ENCODE data around the gene PSMD11.

PSMD11 gene

DNA sequence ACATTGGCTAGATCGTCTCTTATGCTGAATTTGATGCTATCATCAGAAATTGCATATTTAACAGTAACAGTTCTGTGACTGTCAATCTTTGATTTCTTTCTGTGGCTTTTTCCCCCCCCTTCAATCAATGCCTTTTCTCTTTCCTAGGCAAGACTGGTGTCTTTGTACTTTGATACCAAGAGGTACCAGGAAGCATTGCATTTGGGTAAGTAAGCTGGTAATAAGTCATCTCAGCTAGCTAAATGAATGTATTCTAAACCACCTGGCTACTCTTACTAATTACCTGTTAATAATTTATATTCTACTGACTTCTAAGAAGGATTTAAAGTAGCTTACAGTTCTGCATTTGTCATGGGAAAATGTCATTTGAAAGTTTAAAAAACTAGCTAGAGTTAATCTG is 20.1 kb downstream of the PSMD11 start:
- H3K27ac ChIP-seq, result no peak overlapping the region
- TF ChIP-seq ZFX (IDR thresholded peaks at IDR 0.05), result no peak; the same call in 1 of the 2 replicates
- TF ChIP-seq, protein P1, sequence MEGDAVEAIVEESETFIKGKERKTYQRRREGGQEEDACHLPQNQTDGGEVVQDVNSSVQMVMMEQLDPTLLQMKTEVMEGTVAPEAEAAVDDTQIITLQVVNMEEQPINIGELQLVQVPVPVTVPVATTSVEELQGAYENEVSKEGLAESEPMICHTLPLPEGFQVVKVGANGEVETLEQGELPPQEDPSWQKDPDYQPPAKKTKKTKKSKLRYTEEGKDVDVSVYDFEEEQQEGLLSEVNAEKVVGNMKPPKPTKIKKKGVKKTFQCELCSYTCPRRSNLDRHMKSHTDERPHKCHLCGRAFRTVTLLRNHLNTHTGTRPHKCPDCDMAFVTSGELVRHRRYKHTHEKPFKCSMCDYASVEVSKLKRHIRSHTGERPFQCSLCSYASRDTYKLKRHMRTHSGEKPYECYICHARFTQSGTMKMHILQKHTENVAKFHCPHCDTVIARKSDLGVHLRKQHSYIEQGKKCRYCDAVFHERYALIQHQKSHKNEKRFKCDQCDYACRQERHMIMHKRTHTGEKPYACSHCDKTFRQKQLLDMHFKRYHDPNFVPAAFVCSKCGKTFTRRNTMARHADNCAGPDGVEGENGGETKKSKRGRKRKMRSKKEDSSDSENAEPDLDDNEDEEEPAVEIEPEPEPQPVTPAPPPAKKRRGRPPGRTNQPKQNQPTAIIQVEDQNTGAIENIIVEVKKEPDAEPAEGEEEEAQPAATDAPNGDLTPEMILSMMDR (conservative IDR thresholded peaks at IDR 0.05), result no peak

DNA sequence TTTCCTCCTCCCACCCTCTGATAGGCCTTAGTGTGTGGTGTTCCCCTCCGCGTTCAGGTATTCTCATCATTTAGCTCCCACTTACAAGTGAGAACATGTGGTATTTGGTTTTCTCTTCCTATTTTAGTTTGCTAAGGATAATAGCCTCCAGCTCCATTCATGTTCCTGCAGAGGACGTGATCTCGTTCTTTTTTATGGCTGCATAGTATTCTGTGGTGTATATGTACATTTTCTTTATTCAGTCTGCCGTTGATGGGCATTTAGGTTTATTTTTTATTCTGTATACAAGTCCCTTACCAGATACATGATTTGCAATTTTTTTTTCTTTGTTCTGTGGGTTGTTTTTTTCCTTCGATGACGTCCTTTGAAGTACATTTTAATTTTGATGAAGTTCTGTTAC is 23.6 kb downstream of the PSMD11 start:
- TF ChIP-seq, protein P1 (conservative IDR thresholded peaks at IDR 0.05), result no peak
- no peak for TF ChIP-seq ZFX (IDR thresholded peaks at IDR 0.05)
- no peak overlapping the region for H3K27ac ChIP-seq

DNA sequence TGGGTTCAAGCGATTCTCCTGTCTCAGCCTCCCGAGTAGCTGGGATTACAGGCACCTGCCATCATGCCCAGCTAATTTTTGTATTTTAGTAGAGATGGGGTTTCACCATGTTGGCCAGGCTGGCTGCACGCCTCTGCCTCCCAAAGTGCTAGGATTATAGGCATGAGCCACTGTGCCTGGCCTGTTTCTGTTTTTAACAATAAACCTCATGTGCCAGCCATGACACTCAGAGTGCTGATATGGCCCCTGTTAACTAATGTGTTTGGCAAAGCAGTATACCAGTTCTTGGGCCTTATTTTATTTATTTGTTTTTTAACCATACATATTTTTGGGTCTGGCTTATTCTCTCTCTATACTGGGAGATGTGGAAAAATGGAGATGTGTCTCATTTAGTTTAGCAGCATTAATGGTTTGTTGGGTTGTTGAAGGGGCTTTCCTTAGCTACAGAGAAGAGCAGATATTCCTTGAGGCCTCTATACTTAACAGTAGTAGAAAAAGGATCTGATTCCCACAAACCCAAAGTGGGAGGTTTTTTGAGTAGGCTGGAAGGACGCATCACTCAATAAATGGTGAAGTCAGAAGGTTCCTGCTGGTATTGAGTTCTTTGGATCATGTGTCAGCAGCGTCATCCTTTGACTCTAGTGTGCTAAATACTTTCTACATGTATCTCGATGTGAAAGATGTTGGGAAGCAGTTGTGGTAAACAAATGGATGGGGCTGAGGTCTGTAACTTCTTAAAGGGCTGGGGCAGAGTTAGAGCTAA is 26.3 kb downstream of the PSMD11 start:
- TF ChIP-seq ZFX (IDR thresholded peaks at IDR 0.05), result no peak
- TF ChIP-seq, protein P1 (conservative IDR thresholded peaks at IDR 0.05), result no peak
- H3K27ac ChIP-seq, result no peak overlapping the region

DNA sequence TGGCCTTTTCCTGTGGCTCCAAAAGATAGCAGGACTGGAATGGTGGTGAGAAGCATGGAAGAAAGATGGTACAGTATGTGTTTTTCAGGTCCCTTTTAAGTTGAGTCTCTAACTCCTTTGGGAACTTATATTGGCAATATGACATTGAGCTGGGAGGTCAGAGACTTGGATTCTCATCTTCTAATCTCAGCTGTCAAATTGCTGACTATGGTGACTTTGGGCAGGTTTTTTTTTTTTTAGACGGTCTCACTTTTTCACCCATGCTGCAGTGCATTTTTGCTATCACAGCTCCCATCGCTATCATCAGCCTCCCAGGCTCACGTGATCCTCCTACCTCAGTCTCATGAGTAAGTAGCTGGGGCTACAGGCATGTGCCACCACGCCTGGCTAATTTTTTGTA is 27.3 kb downstream of the PSMD11 start:
- no peak overlapping the region for H3K27ac ChIP-seq
- TF ChIP-seq ZFX (IDR thresholded peaks at IDR 0.05), result no peak
- TF ChIP-seq, protein P1 (conservative IDR thresholded peaks at IDR 0.05), result no peak

DNA sequence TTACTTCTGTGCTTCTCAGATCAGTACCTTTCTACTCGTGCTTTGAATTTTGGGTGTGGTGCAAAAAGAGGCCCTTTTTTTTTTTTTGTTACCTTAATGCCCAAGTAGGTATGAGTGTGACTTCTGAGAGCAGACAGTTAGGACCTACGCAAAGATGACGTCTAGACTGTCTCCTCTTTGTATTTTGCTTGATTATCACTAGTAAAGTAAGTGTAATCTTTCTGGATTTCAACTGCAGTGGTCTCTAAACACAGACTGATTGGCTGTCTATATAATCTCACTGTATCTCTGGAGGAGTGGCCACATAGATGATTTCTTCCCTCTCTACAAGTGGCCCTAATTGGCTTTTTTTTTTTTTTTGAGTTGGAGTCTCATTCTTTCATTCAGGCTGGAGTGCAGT is 30.9 kb downstream of the PSMD11 start:
- TF ChIP-seq, protein P1 (conservative IDR thresholded peaks at IDR 0.05), result no peak
- no peak for TF ChIP-seq ZFX (IDR thresholded peaks at IDR 0.05)
- H3K27ac ChIP-seq, result no peak overlapping the region

DNA sequence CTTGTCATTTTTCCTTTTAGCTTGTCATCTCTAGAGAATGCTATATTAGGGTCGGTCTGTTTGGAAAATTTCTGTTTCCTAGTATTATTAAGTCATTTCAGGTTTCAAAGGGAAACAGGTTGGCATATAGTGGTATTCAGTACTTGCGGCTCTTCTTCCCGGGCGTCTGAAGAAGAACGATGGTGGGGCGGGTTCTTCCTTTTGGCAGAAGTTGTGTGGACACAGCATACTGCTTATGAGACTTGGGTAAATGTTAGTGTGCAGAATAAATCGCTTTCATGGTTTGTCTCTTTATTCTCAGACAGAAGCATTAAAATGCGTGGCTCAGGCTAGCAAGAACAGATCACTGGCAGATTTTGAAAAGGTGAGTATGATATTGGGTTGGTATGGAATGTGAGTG is 32.9 kb downstream of the PSMD11 start:
- TF ChIP-seq, protein P1 (conservative IDR thresholded peaks at IDR 0.05), result no peak
- no peak for TF ChIP-seq ZFX (IDR thresholded peaks at IDR 0.05)
- no peak overlapping the region for H3K27ac ChIP-seq

DNA sequence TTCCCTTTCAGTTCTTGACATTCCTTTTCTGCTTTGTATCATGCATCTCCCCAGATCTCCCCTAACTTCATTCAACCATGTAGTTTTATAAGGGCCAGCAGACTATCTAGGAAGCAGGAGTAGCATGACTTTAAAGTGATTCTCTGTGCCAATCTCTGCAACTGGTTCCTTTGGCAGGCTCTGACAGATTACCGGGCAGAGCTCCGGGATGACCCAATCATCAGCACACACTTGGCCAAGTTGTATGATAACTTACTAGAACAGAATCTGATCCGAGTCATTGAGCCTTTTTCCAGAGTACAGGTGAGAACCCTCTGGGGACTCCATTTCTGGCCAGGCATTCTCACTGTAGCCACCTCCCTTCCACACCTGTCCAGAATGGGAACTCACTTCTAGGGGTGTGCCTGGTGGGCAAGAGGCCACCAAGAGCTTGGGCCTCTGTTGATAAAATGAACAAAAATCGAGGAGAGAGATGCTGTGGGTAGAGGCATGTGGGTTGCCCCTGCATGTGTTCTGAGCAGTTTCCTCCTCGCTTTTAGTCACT is 34.8 kb downstream of the PSMD11 start:
- TF ChIP-seq, protein P1 (conservative IDR thresholded peaks at IDR 0.05), result no peak
- TF ChIP-seq ZFX (IDR thresholded peaks at IDR 0.05), result no peak
- no peak overlapping the region for H3K27ac ChIP-seq
